ENCODE measurements around the gene RNF17. TPM values are rescaled to one million over a fixed set of nuclear protein-coding genes. Genes with fewer than 3 reads are reported as not detected.

The RNF17 gene
- total RNA-seq, 1 donor from 2014 or later: not detected

- DNase-seq (ENCODE audit: low read depth, low spot score): no peak
Observed at GRCh38 chr13:24897293-24897692, 133.3 kb downstream of the RNF17 start.

GRCh38 chr13:24899601-24900000 is 135.6 kb downstream of the RNF17 start:
- DNase-seq (ENCODE audit: low read depth, low spot score): no peak

GRCh38 chr13:24900507-24900906 is 136.5 kb downstream of the RNF17 start:
- DNase-seq (ENCODE audit: low read depth, low spot score): no peak

- DNase-seq (ENCODE audit: low read depth, low spot score): no peak
Observed at GRCh38 chr13:24905242-24905641, 141.3 kb downstream of the RNF17 start.

GRCh38 chr13:24906268-24906667 is 142.3 kb downstream of the RNF17 start:
- DNase-seq (ENCODE audit: low read depth, low spot score): no peak

- DNase-seq (ENCODE audit: low read depth, low spot score): no peak
Observed at GRCh38 chr13:24910502-24911132, 146.6 kb downstream of the RNF17 start.

- no peak for DNase-seq (ENCODE audit: low read depth, low spot score)
Observed at GRCh38 chr13:24911133-24911908, 147.4 kb downstream of the RNF17 start.

- DNase-seq (ENCODE audit: low read depth, low spot score): no peak
Observed at GRCh38 chr13:24916464-24916863, 152.5 kb downstream of the RNF17 start.

GRCh38 chr13:24921003-24921402 is 157.0 kb downstream of the RNF17 start:
- DNase-seq (ENCODE audit: low read depth, low spot score): no peak

GRCh38 chr13:24921881-24922280 is 157.9 kb downstream of the RNF17 start:
- DNase-seq (ENCODE audit: low read depth, low spot score): no peak

- DNase-seq (ENCODE audit: low read depth, low spot score): no peak
Observed at GRCh38 chr13:24922387-24922744, 158.4 kb downstream of the RNF17 start.

- peak; percentile 93 for DNase-seq (ENCODE audit: low read depth, low spot score)
Observed at GRCh38 chr13:24922745-24923591, 159.0 kb downstream of the RNF17 start.

GRCh38 chr13:24925318-24926231 is 161.6 kb downstream of the RNF17 start:
- DNase-seq (ENCODE audit: low read depth, low spot score): no peak

GRCh38 chr13:24927810-24928404 is 163.9 kb downstream of the RNF17 start:
- no peak for DNase-seq (ENCODE audit: low read depth, low spot score)

GRCh38 chr13:24929196-24929595 is 165.2 kb downstream of the RNF17 start:
- no peak for DNase-seq (ENCODE audit: low read depth, low spot score)

Other genes starting within 250 kb of the RNF17 start
- gene ATP12A, start 83.8 kb upstream of the RNF17 start, total RNA-seq: not detected in 2 replicates